ENCODE results near the gene ZNF766.

DNA sequence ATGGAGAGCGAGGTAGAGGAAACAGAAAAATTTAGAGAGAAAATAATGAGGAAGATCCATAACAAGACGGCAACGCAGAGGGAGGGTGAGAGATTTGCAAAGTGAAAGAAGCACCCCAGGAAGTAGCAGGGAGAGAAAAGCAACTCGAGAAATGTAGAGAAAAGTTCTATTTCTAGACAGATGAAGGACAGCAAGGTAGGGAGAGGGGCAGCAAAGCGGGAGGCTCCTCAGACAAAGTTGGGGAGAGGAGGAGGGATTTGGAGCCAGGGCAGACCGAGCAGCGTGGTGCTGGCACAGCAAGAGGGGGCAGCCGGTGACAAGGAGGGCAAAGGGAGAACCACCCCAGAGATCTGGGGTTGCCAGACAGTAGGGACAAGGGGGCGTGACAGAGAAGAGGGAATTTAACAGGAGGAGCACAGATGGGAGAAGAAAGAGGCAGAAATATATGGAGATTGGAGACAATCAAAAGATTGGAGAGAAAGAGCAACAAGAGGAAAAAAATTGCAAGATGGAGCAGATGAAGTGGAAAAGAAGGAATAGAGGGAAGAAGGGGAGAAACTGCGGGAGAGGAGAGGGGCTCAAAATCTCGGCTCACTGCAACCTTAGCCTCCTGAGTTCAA lies 989 bp downstream of the ZNF766 start:
- TF ChIP-seq ZBTB21 (CRISPR knock-in tag; IDR thresholded peaks at IDR 0.05; ENCODE audit: borderline replicate concordance) (no peak), RELA (CRISPR knock-in tag; IDR thresholded peaks at IDR 0.05; ENCODE audit: borderline replicate concordance) (no peak)
- TF ChIP-seq, protein P1, sequence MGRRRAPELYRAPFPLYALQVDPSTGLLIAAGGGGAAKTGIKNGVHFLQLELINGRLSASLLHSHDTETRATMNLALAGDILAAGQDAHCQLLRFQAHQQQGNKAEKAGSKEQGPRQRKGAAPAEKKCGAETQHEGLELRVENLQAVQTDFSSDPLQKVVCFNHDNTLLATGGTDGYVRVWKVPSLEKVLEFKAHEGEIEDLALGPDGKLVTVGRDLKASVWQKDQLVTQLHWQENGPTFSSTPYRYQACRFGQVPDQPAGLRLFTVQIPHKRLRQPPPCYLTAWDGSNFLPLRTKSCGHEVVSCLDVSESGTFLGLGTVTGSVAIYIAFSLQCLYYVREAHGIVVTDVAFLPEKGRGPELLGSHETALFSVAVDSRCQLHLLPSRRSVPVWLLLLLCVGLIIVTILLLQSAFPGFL (CRISPR knock-in tag; IDR thresholded peaks at IDR 0.05; ENCODE audit: borderline replicate concordance) = no peak
- TF ChIP-seq, protein P2, sequence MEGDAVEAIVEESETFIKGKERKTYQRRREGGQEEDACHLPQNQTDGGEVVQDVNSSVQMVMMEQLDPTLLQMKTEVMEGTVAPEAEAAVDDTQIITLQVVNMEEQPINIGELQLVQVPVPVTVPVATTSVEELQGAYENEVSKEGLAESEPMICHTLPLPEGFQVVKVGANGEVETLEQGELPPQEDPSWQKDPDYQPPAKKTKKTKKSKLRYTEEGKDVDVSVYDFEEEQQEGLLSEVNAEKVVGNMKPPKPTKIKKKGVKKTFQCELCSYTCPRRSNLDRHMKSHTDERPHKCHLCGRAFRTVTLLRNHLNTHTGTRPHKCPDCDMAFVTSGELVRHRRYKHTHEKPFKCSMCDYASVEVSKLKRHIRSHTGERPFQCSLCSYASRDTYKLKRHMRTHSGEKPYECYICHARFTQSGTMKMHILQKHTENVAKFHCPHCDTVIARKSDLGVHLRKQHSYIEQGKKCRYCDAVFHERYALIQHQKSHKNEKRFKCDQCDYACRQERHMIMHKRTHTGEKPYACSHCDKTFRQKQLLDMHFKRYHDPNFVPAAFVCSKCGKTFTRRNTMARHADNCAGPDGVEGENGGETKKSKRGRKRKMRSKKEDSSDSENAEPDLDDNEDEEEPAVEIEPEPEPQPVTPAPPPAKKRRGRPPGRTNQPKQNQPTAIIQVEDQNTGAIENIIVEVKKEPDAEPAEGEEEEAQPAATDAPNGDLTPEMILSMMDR (IDR thresholded peaks at IDR 0.05) = no peak
